Mammary epithelial cell (primary cell): ENCODE results near the gene RNF4.

Source experiments
- EZH2 ChIP-seq: IDR thresholded peaks from 2 replicates; pipeline ENCODE4 v1.6.1; 2012; ENCODE audit warnings: low read length, inconsistent platforms, borderline replicate concordance
- TF ChIP-seq, protein P1 (sequence below), 2 donors: IDR thresholded peaks in 1 of 2; conservative IDR thresholded peaks in 1 of 2; 2 replicates each; pipeline ENCODE4 v1.5.1; 2011 to 2012; ENCODE audit warnings: inconsistent platforms in 2 of 2, low read length in 2 of 2, mild to moderate bottlenecking in 2 of 2, control low read depth in 1 of 2, low read depth in 1 of 2; ENCODE audit not compliant: insufficient read depth in 1 of 2; ENCODE audit errors: extremely low read depth in 1 of 2

DNA sequence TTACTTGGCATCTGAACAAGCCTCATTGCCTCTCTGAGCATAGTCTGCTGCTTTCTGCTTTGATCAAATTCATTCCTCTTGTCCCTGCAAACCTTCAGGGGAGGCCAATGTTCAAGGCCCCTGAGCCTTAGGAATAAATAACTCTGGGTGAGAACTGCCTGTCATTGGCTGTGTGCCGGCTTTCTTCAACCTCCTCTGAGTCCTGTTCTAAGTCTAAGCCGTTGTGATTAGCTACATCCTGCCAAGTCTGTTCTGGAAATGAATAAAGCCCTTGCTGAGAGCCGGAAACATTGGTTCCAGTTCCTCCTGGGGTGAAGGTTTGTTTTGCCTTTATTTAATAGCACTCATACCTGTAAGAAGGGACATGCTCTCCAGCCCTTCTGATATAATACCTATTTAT, 13.8 kb downstream of the RNF4 start:
- TF ChIP-seq, protein P1, sequence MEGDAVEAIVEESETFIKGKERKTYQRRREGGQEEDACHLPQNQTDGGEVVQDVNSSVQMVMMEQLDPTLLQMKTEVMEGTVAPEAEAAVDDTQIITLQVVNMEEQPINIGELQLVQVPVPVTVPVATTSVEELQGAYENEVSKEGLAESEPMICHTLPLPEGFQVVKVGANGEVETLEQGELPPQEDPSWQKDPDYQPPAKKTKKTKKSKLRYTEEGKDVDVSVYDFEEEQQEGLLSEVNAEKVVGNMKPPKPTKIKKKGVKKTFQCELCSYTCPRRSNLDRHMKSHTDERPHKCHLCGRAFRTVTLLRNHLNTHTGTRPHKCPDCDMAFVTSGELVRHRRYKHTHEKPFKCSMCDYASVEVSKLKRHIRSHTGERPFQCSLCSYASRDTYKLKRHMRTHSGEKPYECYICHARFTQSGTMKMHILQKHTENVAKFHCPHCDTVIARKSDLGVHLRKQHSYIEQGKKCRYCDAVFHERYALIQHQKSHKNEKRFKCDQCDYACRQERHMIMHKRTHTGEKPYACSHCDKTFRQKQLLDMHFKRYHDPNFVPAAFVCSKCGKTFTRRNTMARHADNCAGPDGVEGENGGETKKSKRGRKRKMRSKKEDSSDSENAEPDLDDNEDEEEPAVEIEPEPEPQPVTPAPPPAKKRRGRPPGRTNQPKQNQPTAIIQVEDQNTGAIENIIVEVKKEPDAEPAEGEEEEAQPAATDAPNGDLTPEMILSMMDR (conservative IDR thresholded peaks at IDR 0.05 in 1 of 2, IDR thresholded peaks at IDR 0.05 in 1 of 2; ENCODE audit: extremely low read depth in 1 of 2, insufficient read depth in 1 of 2, low read depth in 1 of 2, low read length in 2 of 2): no peak
- no peak for TF ChIP-seq EZH2
